CD14-positive monocyte (primary cell): ENCODE data around the gene APLF. TPM values are rescaled to one million over a fixed set of nuclear protein-coding genes. Genes with fewer than 3 reads are reported as not detected.
A peak's percentile ranks its signal among the peaks of the same experiment; 100 is the strongest.

Source experiments
- DNase-seq, 3 donors: peaks; one replicate each; pipeline ENCODE4 v3.0.0-alpha.2; 2011 to 2022
- H2AFZ ChIP-seq: 2 replicates; pipeline ENCODE4 v1.6.0; 2012; ENCODE audit warnings: mild to moderate bottlenecking, low read depth, low read length, inconsistent platforms; ENCODE audit not compliant: insufficient read depth, poor library complexity, severe bottlenecking
- H3K27ac ChIP-seq, 2 donors: 1 replicate in 1 of 2; 2 replicates in 1 of 2; pipeline ENCODE4 v1.5.1; 2012 to 2013; ENCODE audit warnings: low read length in 2 of 2, control low read depth in 1 of 2, inconsistent platforms in 1 of 2, low read depth in 1 of 2, mild to moderate bottlenecking in 1 of 2
- H3K27me3 ChIP-seq, 2 donors: one replicate each; pipeline versions ENCODE4 v1.6.0 to v1.6.1; 2011 to 2013; ENCODE audit warnings: low read length in 2 of 2; ENCODE audit not compliant: control insufficient read depth in 2 of 2, insufficient read depth in 2 of 2
- H3K36me3 ChIP-seq, 2 donors: replicated peaks in 1 of 2; 1 replicate in 1 of 2; 2 replicates in 1 of 2; pipeline versions ENCODE4 v1.5.1 to v1.6.1; 2012 to 2013; ENCODE audit warnings: low read length in 2 of 2, control low read depth in 1 of 2, inconsistent platforms in 1 of 2, mild to moderate bottlenecking in 1 of 2; ENCODE audit not compliant: insufficient read depth in 2 of 2, control insufficient read depth in 1 of 2
- H3K4me1 ChIP-seq, 2 donors: 1 replicate in 1 of 2; 2 replicates in 1 of 2; pipeline versions ENCODE4 v1.5.1 to v1.6.1; 2012 to 2013; ENCODE audit warnings: low read length in 2 of 2, control low read depth in 1 of 2, inconsistent platforms in 1 of 2, mild to moderate bottlenecking in 1 of 2, moderate library complexity in 1 of 2; ENCODE audit not compliant: insufficient read depth in 2 of 2, control insufficient read depth in 1 of 2
- H3K4me2 ChIP-seq: replicated peaks from 2 replicates; pipeline ENCODE3; 2012; ENCODE audit warnings: low read length, moderate library complexity, mild to moderate bottlenecking; ENCODE audit not compliant: poor library complexity, severe bottlenecking; ENCODE audit errors: extremely low read depth
- H3K4me3 ChIP-seq, 3 experiments: fragments of 200-600 bp in 1 of 3; sonication (generic) in 1 of 3; replicated peaks in 1 of 3; 1 replicate in 2 of 3; 2 replicates in 1 of 3; pipeline ENCODE4 v1.5.1; 2011 to 2013; ENCODE audit warnings: low read length in 3 of 3, mild to moderate bottlenecking in 3 of 3, control low read depth in 2 of 3, low read depth in 2 of 3, inconsistent platforms in 1 of 3, moderate library complexity in 1 of 3
- H3K79me2 ChIP-seq: 2 replicates; pipeline ENCODE4 v1.6.0; 2012; ENCODE audit warnings: mild to moderate bottlenecking, control low read depth, inconsistent platforms, low read length, moderate library complexity; ENCODE audit not compliant: insufficient read depth
- H3K9ac ChIP-seq: 2 replicates; pipeline ENCODE4 v1.6.0; 2017; ENCODE audit warnings: low read length, mild to moderate bottlenecking; ENCODE audit not compliant: insufficient read depth, poor library complexity, severe bottlenecking
- H3K9me3 ChIP-seq, 2 donors: replicated peaks in 1 of 2; 1 replicate in 1 of 2; 2 replicates in 1 of 2; pipeline versions ENCODE4 v1.5.1 to v1.6.1; 2012 to 2013; ENCODE audit warnings: low read length in 2 of 2, control low read depth in 1 of 2; ENCODE audit not compliant: control insufficient read depth in 1 of 2, insufficient read depth in 1 of 2
- H4K20me1 ChIP-seq: 2 replicates; pipeline ENCODE4 v1.6.0; 2012; ENCODE audit warnings: mild to moderate bottlenecking, low read length, control low read depth, moderate library complexity; ENCODE audit not compliant: insufficient read depth
- H3K27ac Mint-ChIP-seq, 7 donors: one replicate each; pipeline ENCODE4 v1.8.0; 2020; ENCODE audit warnings: mild to moderate bottlenecking in 7 of 7, mixed read lengths in 7 of 7, moderate library complexity in 6 of 7, inconsistent platforms in 2 of 7
- H3K27me3 Mint-ChIP-seq, 3 donors: one replicate each; pipeline ENCODE4 v1.8.0; 2021 to 2022; ENCODE audit warnings: low read depth in 3 of 3, mild to moderate bottlenecking in 3 of 3, mixed read lengths in 3 of 3, moderate library complexity in 3 of 3, inconsistent platforms in 1 of 3
- H3K36me3 Mint-ChIP-seq, 2 donors: one replicate each; pipeline ENCODE4 v1.8.0; 2020; ENCODE audit warnings: mixed read lengths in 2 of 2, inconsistent platforms in 1 of 2, mild to moderate bottlenecking in 1 of 2
- H3K4me1 Mint-ChIP-seq: one replicate; pipeline ENCODE4 v1.8.0; 2020; ENCODE audit warnings: mild to moderate bottlenecking, mixed read lengths
- H3K4me3 Mint-ChIP-seq, 2 donors: one replicate each; pipeline ENCODE4 v1.8.0; 2020; ENCODE audit warnings: mild to moderate bottlenecking in 2 of 2, mixed read lengths in 2 of 2, moderate library complexity in 1 of 2
- H3K9me3 Mint-ChIP-seq, 7 donors: one replicate each; pipeline ENCODE4 v1.8.0; 2020 to 2022; ENCODE audit warnings: mixed read lengths in 7 of 7, mild to moderate bottlenecking in 6 of 7, moderate library complexity in 6 of 7, inconsistent platforms in 2 of 7
- WGBS: methylation state at CpG from one replicate; pipeline ENCODE4 v1.1.5; 2013; ENCODE audit warnings: missing lambda C conversion rate; ENCODE audit not compliant: insufficient coverage; 5-methylcytosine and 5-hydroxymethylcytosine counted together
- intact Hi-C, 2 donors: fragments of 100-400 bp; cut with micrococcal nuclease; formaldehyde crosslinking; loops; one replicate each; pipeline versions ENCODE4 v1.15.0 to v1.15.1; 2023
- polyA plus RNA-seq, 3 donors: library from polyadenylated mRNA; depleted of rRNA in 1 of 3; unstranded in 2 of 3; stranded (reverse) in 1 of 3; fragments of 300-500 nt in 2 of 3; fragments of >200 nt in 1 of 3; fragmentation: Illumina TruSeq in 2 of 3; gene quantifications; 1 replicate in 2 of 3; 2 replicates in 1 of 3; pipeline ENCODE4 v1.2.3, GENCODE V29; 2012 to 2021
- TF ChIP-seq, protein P1 (sequence below): fragments of 200-600 bp; IDR thresholded peaks from one replicate; pipeline ENCODE4 v1.8.0; 2022; ENCODE audit warnings: antibody characterized with exemption, mild to moderate bottlenecking

APLF gene
- polyA plus RNA-seq, 3 donors: 0.77 to 1.8 (median 1.2) TPM

DNA sequence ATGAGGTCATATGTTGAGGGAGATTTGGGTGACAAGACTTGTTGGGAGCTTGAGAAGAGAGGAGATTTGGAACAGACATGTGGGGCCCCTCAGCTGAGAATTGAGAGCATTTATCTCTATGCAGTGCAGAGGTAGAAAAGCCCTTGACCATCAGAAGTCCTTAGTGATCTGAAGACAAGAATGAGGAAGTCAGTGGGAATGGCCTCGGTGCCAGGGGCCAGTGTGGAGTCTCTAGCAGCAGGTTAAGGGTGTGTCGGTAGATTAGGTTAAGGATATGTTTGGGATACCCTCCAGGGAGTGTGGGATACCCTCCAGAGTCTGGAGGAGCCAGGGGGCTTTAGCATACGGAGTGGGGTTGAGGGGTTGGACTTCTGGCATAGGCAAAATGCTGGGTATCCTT is 41.9 kb upstream of the APLF start:
- Histone ChIP-seq H3K9me3 (no peaks in the 10 kb centered on the region), H3K9ac (no peak overlapping the region), H3K36me3 (no peaks in the 10 kb centered on the region), H3K4me1 (peaks cover 73 to 80% of the 10 kb centered on the region in 2 donors), H2AFZ (no peak overlapping the region), H4K20me1 (no peaks in the 10 kb centered on the region), H3K79me2 (peaks cover 4% of the 10 kb centered on the region), H3K27me3 (no peaks in the 10 kb centered on the region), H3K4me3 (peak overlapping the region in 1 of 3 experiments; percentile 44), H3K4me2 (peak overlapping the region; percentile 38), H3K27ac (peak overlapping the region; percentile 33 to 91)
- H3K27ac Mint-ChIP-seq: no peak overlapping the region
- intact Hi-C loops: loop anchor here (5.0 to 10.0 kb wide), 3 partner anchors 38 to 171 kb away; partner anchors contain the start of genes PLEK (in 1 of the 2) and PPP3R1 (in 1 of the 2)
- peaks cover 0 to 3% of the 10 kb centered on the region in 2 donors for H3K36me3 Mint-ChIP-seq
- DNase-seq: peak in 2 of 3 donors; percentile 45 to 49
- peaks cover 41% of the 10 kb centered on the region for H3K4me1 Mint-ChIP-seq
- TF ChIP-seq, protein P1, sequence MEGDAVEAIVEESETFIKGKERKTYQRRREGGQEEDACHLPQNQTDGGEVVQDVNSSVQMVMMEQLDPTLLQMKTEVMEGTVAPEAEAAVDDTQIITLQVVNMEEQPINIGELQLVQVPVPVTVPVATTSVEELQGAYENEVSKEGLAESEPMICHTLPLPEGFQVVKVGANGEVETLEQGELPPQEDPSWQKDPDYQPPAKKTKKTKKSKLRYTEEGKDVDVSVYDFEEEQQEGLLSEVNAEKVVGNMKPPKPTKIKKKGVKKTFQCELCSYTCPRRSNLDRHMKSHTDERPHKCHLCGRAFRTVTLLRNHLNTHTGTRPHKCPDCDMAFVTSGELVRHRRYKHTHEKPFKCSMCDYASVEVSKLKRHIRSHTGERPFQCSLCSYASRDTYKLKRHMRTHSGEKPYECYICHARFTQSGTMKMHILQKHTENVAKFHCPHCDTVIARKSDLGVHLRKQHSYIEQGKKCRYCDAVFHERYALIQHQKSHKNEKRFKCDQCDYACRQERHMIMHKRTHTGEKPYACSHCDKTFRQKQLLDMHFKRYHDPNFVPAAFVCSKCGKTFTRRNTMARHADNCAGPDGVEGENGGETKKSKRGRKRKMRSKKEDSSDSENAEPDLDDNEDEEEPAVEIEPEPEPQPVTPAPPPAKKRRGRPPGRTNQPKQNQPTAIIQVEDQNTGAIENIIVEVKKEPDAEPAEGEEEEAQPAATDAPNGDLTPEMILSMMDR: no peak
- H3K4me3 Mint-ChIP-seq: no peak overlapping the region
- H3K9me3 Mint-ChIP-seq: no peaks in the 10 kb centered on the region
- peaks cover 0 to 6% (median 0%) of the 10 kb centered on the region in 3 donors for H3K27me3 Mint-ChIP-seq
- 25% methylated on average over 2 of the region's 3 CpGs for WGBS

DNA sequence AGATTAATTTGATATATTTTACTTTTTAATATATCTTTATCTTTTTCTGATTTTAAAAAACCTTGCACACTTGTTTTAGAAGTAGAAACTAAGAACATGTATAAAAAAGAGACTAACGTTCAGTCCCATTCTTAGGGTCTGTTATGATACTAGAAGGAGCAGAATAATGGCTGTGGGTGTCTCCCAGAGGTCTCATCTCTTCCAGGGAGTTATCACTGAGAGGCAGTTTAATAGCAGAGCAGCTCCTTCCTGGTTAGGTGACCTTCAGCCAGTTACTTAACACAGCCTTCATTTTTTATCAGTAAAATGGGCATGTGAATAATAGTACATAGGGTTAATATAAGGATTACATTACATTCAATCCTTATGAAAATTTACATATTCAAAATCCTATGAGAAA is 40.9 kb upstream of the APLF start:
- no peaks in the 10 kb centered on the region for H3K9me3 ChIP-seq

More for the DNA sequence above, 40.9 kb upstream of the APLF start:
- Histone ChIP-seq H3K27me3 (no peaks in the 10 kb centered on the region), H2AFZ (no peak overlapping the region), H3K9ac (peak overlapping the region; percentile 38), H3K4me1 (peaks cover 69 to 75% of the 10 kb centered on the region in 2 donors), H3K27ac (peak overlapping the region; percentile 77 to 91), H3K36me3 (no peaks in the 10 kb centered on the region), H3K4me2 (peak overlapping the region; percentile 42), H4K20me1 (no peaks in the 10 kb centered on the region), H3K4me3 (peak overlapping the region in 1 of 3 experiments; percentile 46), H3K79me2 (peaks cover 4% of the 10 kb centered on the region)
- H3K4me3 Mint-ChIP-seq: no peak overlapping the region
- H3K9me3 Mint-ChIP-seq: no peaks in the 10 kb centered on the region
- peaks cover 0 to 6% (median 0%) of the 10 kb centered on the region in 3 donors for H3K27me3 Mint-ChIP-seq
- peak overlapping the region in 6 of 7 donors; percentile 14 to 99 (median 98) for H3K27ac Mint-ChIP-seq
- intact Hi-C loops: loop anchor here (5.0 to 10.0 kb wide), 3 partner anchors 39 to 172 kb away; partner anchors contain the start of genes PLEK (in 1 of the 2) and PPP3R1 (in 1 of the 2)
- DNase-seq: no peak
- H3K4me1 Mint-ChIP-seq: peaks cover 34% of the 10 kb centered on the region
- H3K36me3 Mint-ChIP-seq: peaks cover 0 to 3% of the 10 kb centered on the region in 2 donors
- no CpG with 5 or more reads among the region's 1 CpG for WGBS
- TF ChIP-seq, protein P1: no peak
